OCI-LY7 (cell line): ENCODE data around the gene SRSF12. TPM values are rescaled to one million over a fixed set of nuclear protein-coding genes. Genes with fewer than 3 reads are reported as not detected.

Source experiments
- BruUV-seq: library from RNA; stranded (reverse); fragments of 400-500 nt; replicated peaks from 2 replicates; lab custom pipeline; 2021; lab: Mats Ljungman, UMichigan
- CTCF ChIA-PET: fragments of 300-600 bp; sonication (Branson Sonifier 250); formaldehyde crosslinking; loops from one replicate; lab custom pipeline; 2022; ENCODE audit warnings: antibody characterized with exemption; ENCODE audit not compliant: unreplicated experiment; lab: Charles Lee
- POLR2A ChIA-PET: fragments of 300-600 bp; sonication (Branson Sonifier 250); formaldehyde crosslinking; loops from one replicate; lab custom pipeline; 2022; ENCODE audit warnings: antibody characterized with exemption; lab: Charles Lee
- DNase-seq: peaks from one replicate; pipeline ENCODE4 v3.0.0-alpha.2; 2015; ENCODE audit warnings: low spot score
- H2AFZ ChIP-seq: fragments of 200-600 bp; sonication (generic), shearing (Covaris generic); 2 replicates; pipeline ENCODE4 v1.6.1; 2014; ENCODE audit warnings: mild to moderate bottlenecking, antibody characterized with exemption, low read length, moderate library complexity
- H3K27ac ChIP-seq: fragments of 200-600 bp; sonication (generic); 2 replicates; pipeline ENCODE4 v1.5.1; 2014; ENCODE audit warnings: mixed run types, low read depth, mild to moderate bottlenecking, moderate library complexity, low read length, inconsistent platforms; ENCODE audit not compliant: poor library complexity, severe bottlenecking
- H3K36me3 ChIP-seq: fragments of 200-600 bp; sonication (generic); 2 replicates; pipeline ENCODE4 v1.6.1; 2014; ENCODE audit warnings: mild to moderate bottlenecking, antibody characterized with exemption, low read length, moderate library complexity, mixed read lengths; ENCODE audit not compliant: insufficient read depth
- H3K4me1 ChIP-seq: fragments of 200-600 bp; sonication (generic); 2 replicates; pipeline ENCODE4 v1.5.1; 2014; ENCODE audit warnings: mild to moderate bottlenecking, low read length; ENCODE audit not compliant: insufficient read depth, poor library complexity, severe bottlenecking
- H3K4me2 ChIP-seq: fragments of 200-600 bp; sonication (generic); 2 replicates; pipeline ENCODE4 v1.6.1; 2014; ENCODE audit warnings: mild to moderate bottlenecking, low read length
- H3K4me3 ChIP-seq: fragments of 200-600 bp; sonication (generic); 2 replicates; pipeline ENCODE4 v1.5.1; 2014; ENCODE audit warnings: mild to moderate bottlenecking, low read depth, low read length; ENCODE audit not compliant: poor library complexity, severe bottlenecking
- H3K79me2 ChIP-seq: fragments of 200-600 bp; sonication (generic); 2 replicates; pipeline ENCODE4 v1.6.1; 2016; ENCODE audit warnings: low read depth, mild to moderate bottlenecking, low read length, moderate library complexity, mixed read lengths; ENCODE audit not compliant: insufficient read depth
- H3K9me2 ChIP-seq: fragments of 200-600 bp; sonication (generic); 2 replicates; pipeline ENCODE4 v1.6.1; 2016; ENCODE audit warnings: mild to moderate bottlenecking, low read length, mixed read lengths; ENCODE audit not compliant: insufficient read depth
- H3K9me3 ChIP-seq: fragments of 200-600 bp; sonication (generic); 2 replicates; pipeline ENCODE4 v1.6.1; 2014; ENCODE audit warnings: mild to moderate bottlenecking, mixed run types, low read length, mixed read lengths
- H4K20me1 ChIP-seq: fragments of 200-600 bp; sonication (generic); 2 replicates; pipeline ENCODE4 v1.6.1; 2014; ENCODE audit warnings: mild to moderate bottlenecking, antibody characterized with exemption, low read length, moderate library complexity, mixed read lengths; ENCODE audit not compliant: insufficient read depth
- CTCF ChIP-seq: fragments of 200-600 bp; sonication (generic); conservative IDR thresholded peaks from 2 replicates; pipeline ENCODE4 v1.5.1; 2014; ENCODE audit warnings: mild to moderate bottlenecking, antibody characterized with exemption, low read length, moderate library complexity, mixed read lengths
- EZH2phosphoT487 ChIP-seq: fragments of 200-600 bp; sonication (generic); IDR thresholded peaks from 2 replicates; pipeline ENCODE4 v1.6.1; 2018; ENCODE audit warnings: low read depth, borderline replicate concordance, mild to moderate bottlenecking, mixed run types, antibody characterized with exemption, low read length, moderate library complexity, mixed read lengths
- intact Hi-C: fragments of 100-400 bp; cut with micrococcal nuclease; formaldehyde crosslinking; loops from one replicate; pipeline ENCODE4 v1.10.0; 2022; ENCODE audit not compliant: unreplicated experiment
- total RNA-seq, 2 experiments: library from RNA; depleted of rRNA in 1 of 2; stranded (reverse); fragments of >200 nt in 1 of 2; shearing (Covaris generic) in 1 of 2; gene quantifications; 2 replicates each; pipeline ENCODE4 v1.2.3, GENCODE V29; 2014 to 2022

SRSF12 gene
- total RNA-seq, 2 experiments from 2014 or later: not detected

DNA sequence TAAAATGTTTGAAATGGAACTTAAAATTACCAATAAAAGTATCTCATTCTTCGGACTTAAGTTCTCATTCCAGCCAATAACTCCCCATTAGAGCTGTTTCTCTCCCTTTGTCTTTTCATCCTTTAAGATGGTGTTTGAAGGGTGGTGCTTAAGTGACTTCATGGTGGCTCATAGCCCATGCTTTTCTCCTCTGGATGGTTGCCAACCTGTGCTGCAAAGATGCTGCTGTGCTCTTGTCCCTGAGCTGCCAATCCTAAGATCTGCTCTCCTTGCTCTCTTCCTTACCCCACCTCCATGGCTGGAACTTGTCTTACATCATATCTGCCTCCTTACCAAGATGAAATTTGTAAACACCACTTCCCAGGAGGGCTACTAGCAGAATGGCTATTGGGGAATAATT lies 68.9 kb downstream of the SRSF12 start:
- H3K79me2 ChIP-seq: no peaks in the 10 kb centered on the region
- H2AFZ ChIP-seq: no peak overlapping the region
- intact Hi-C loops: no loop called here
- no peak for TF ChIP-seq EZH2phosphoT487
- no peak for TF ChIP-seq CTCF
- no peak overlapping the region for H3K4me3 ChIP-seq
- no peaks in the 10 kb centered on the region for H3K4me1 ChIP-seq
- DNase-seq: no peak
- ChIA-PET POLR2A (interaction anchor here (0.6 kb wide), 1 partner anchor 578 kb away, joined by 3 read pairs; no protein-coding TSS in a partner anchor), CTCF (interaction anchor here (0.5 kb wide), 1 partner anchor 113 kb away, joined by 3 read pairs; no protein-coding TSS in a partner anchor)
- H3K36me3 ChIP-seq: no peaks in the 10 kb centered on the region
- H3K27ac ChIP-seq: no peak overlapping the region
- no peaks in the 10 kb centered on the region for H4K20me1 ChIP-seq
- no peak overlapping the region for H3K4me2 ChIP-seq
- H3K9me2 ChIP-seq: no peaks in the 10 kb centered on the region
- H3K9me3 ChIP-seq: no peaks in the 10 kb centered on the region
- BruUV-seq: no TSS peak

DNA sequence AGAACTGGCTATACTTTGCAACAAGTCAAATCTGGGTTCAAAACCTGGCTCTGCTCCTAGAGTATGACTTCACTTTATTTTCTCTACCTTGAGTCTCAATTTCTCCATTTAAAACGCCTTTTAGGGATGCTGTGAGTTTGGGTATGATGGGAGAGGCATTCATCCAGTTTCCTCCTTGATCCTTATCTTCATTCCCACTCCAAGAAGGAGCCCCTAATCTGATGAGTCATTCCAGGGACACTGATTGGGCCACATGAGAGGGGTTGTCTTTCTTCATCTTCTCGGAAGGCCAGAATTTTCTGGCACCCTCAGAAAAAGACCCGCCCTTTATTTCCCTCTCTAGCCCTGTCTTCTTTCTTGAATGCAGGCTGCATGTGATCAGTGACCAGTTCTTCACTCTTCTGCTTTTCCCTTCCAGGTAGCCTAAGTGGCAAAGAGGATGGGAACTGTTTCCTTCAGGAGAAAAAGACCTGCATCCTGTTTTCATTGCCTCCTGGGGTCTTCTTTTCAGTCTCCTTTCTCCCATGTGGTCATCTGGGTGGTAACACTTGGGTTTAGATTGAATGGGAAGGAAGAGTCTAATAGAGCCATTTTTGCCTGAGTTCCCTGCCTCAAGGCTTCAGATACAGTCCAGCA lies 69.5 kb downstream of the SRSF12 start:
- TF ChIP-seq EZH2phosphoT487: no peak
- TF ChIP-seq CTCF: no peak
- H3K4me2 ChIP-seq: no peak overlapping the region
- intact Hi-C loops: no loop called here
- no peak overlapping the region for H3K4me3 ChIP-seq
- no peaks in the 10 kb centered on the region for H4K20me1 ChIP-seq
- no TSS peak for BruUV-seq
- ChIA-PET CTCF (no interaction called here), POLR2A (no interaction called here)
- H3K79me2 ChIP-seq: no peaks in the 10 kb centered on the region
- no peaks in the 10 kb centered on the region for H3K36me3 ChIP-seq
- H3K9me2 ChIP-seq: no peaks in the 10 kb centered on the region
- H3K4me1 ChIP-seq: no peaks in the 10 kb centered on the region
- no peak for DNase-seq
- H3K9me3 ChIP-seq: no peaks in the 10 kb centered on the region
- H3K27ac ChIP-seq: no peak overlapping the region
- H2AFZ ChIP-seq: no peak overlapping the region

- Histone ChIP-seq H3K27ac (no peak overlapping the region), H3K79me2 (no peaks in the 10 kb centered on the region), H3K4me2 (no peak overlapping the region), H3K9me2 (no peaks in the 10 kb centered on the region), H4K20me1 (no peaks in the 10 kb centered on the region), H3K4me1 (no peaks in the 10 kb centered on the region), H3K4me3 (no peak overlapping the region), H3K9me3 (no peaks in the 10 kb centered on the region), H3K36me3 (no peaks in the 10 kb centered on the region), H2AFZ (no peak overlapping the region)
- intact Hi-C loops: no loop called here
- ChIA-PET POLR2A (interaction anchor here (0.7 to 0.8 kb wide), 2 partner anchors 64 to 129 kb away, joined by 3 read pairs; no protein-coding TSS in a partner anchor), CTCF (interaction anchor here (0.5 kb wide), 1 partner anchor 204 kb away, joined by 3 read pairs; no protein-coding TSS in a partner anchor)
- TF ChIP-seq CTCF (no peak), EZH2phosphoT487 (no peak)
- no peak for DNase-seq
- BruUV-seq: no TSS peak
Measured at GRCh38 chr6:89047473-89047872, 70.4 kb downstream of the SRSF12 start.
